ENCODE data around the gene PIBF1.

Gene PIBF1

GRCh38 chr13:73055813-73056564 lies 274.1 kb downstream of the PIBF1 start:
- Mint-ChIP-seq H3K36me3 (ENCODE audit: low read depth) (no peaks in the 10 kb centered on the region), H3K4me3 (no peak overlapping the region), H3K27me3 (ENCODE audit: low read depth, poor library complexity) (peaks cover 39% of the 10 kb centered on the region), H3K4me1 (peaks cover 27% of the 10 kb centered on the region), H3K27ac (peak overlapping the region; percentile 22), H3K9me3 (no peaks in the 10 kb centered on the region)
- no peak for DNase-seq
- no peak for TF ChIP-seq CTCF (IDR thresholded peaks at IDR 0.05)

GRCh38 chr13:73056565-73056962 lies 274.6 kb downstream of the PIBF1 start:
- no peak overlapping the region for H3K27ac Mint-ChIP-seq
- no peaks in the 10 kb centered on the region for H3K9me3 Mint-ChIP-seq
- peaks cover 30% of the 10 kb centered on the region for H3K4me1 Mint-ChIP-seq
- no peak overlapping the region for H3K4me3 Mint-ChIP-seq
- no peaks in the 10 kb centered on the region for H3K36me3 Mint-ChIP-seq (ENCODE audit: low read depth)
- DNase-seq: no peak
- no peak for TF ChIP-seq CTCF (IDR thresholded peaks at IDR 0.05)
- H3K27me3 Mint-ChIP-seq (ENCODE audit: low read depth, poor library complexity): peaks cover 44% of the 10 kb centered on the region

GRCh38 chr13:73057284-73058063 lies 275.5 kb downstream of the PIBF1 start:
- H3K4me3 Mint-ChIP-seq: no peak overlapping the region
- peaks cover 54% of the 10 kb centered on the region for H3K27me3 Mint-ChIP-seq (ENCODE audit: low read depth, poor library complexity)
- no peak overlapping the region for H3K27ac Mint-ChIP-seq
- no peak for DNase-seq
- no peak for TF ChIP-seq CTCF (IDR thresholded peaks at IDR 0.05)
- H3K36me3 Mint-ChIP-seq (ENCODE audit: low read depth): no peaks in the 10 kb centered on the region
- peaks cover 39% of the 10 kb centered on the region for H3K4me1 Mint-ChIP-seq
- H3K9me3 Mint-ChIP-seq: no peaks in the 10 kb centered on the region

- Mint-ChIP-seq H3K27me3 (ENCODE audit: low read depth, poor library complexity) (peaks cover 59% of the 10 kb centered on the region), H3K36me3 (ENCODE audit: low read depth) (no peaks in the 10 kb centered on the region), H3K27ac (no peak overlapping the region), H3K4me1 (peaks cover 40% of the 10 kb centered on the region), H3K9me3 (no peaks in the 10 kb centered on the region), H3K4me3 (peak overlapping the region; percentile 86)
- no peak for TF ChIP-seq CTCF (IDR thresholded peaks at IDR 0.05)
- DNase-seq: no peak
Measured at GRCh38 chr13:73058064-73058313, 276.1 kb downstream of the PIBF1 start.

- no peak for TF ChIP-seq CTCF (IDR thresholded peaks at IDR 0.05)
- peaks cover 61% of the 10 kb centered on the region for H3K27me3 Mint-ChIP-seq (ENCODE audit: low read depth, poor library complexity)
Measured at GRCh38 chr13:73058432-73058735, 276.5 kb downstream of the PIBF1 start.

More at GRCh38 chr13:73058432-73058735, 276.5 kb downstream of the PIBF1 start:
- Mint-ChIP-seq H3K4me3 (peak overlapping the region; percentile 86), H3K27ac (no peak overlapping the region), H3K4me1 (peaks cover 40% of the 10 kb centered on the region), H3K9me3 (no peaks in the 10 kb centered on the region), H3K36me3 (ENCODE audit: low read depth) (no peaks in the 10 kb centered on the region)
- DNase-seq: no peak

Measured in nephron progenitor cell (in vitro differentiated cells).